Ishikawa (cell line): ENCODE results near the gene AGAP1.

Experiments used
- CEBPB ChIP-seq: IDR thresholded peaks from 2 replicates; pipeline ENCODE4 v1.6.1; 2012
- CREB1 ChIP-seq: IDR thresholded peaks from 2 replicates; pipeline ENCODE4 v1.6.1; 2012; ENCODE audit warnings: low read depth
- EP300 ChIP-seq: IDR thresholded peaks from 2 replicates; pipeline ENCODE4 v1.6.1; 2012; ENCODE audit warnings: borderline replicate concordance
- FOXM1 ChIP-seq: IDR thresholded peaks from 2 replicates; pipeline ENCODE4 v1.6.1; 2012; ENCODE audit warnings: low read depth, borderline replicate concordance
- NFIC ChIP-seq: IDR thresholded peaks from 2 replicates; pipeline ENCODE4 v1.6.1; 2012
- RAD21 ChIP-seq: IDR thresholded peaks from 2 replicates; pipeline ENCODE4 v1.6.1; 2012; ENCODE audit warnings: low read depth
- TAF1 ChIP-seq: IDR thresholded peaks from 2 replicates; pipeline ENCODE4 v1.6.1; 2012; ENCODE audit warnings: low read depth, mild to moderate bottlenecking
- TCF12 ChIP-seq: IDR thresholded peaks from 2 replicates; pipeline ENCODE4 v1.6.1; 2012; ENCODE audit warnings: low read depth
- YY1 ChIP-seq: IDR thresholded peaks from 2 replicates; pipeline ENCODE4 v1.6.1; 2012; ENCODE audit warnings: low read depth
- ZBTB7A ChIP-seq: IDR thresholded peaks from 2 replicates; pipeline ENCODE4 v1.6.1; 2012; ENCODE audit warnings: low read depth
- TF ChIP-seq, protein P1 (sequence below): IDR thresholded peaks from 2 replicates; pipeline ENCODE4 v1.6.1; 2012
- TF ChIP-seq, protein P2 (sequence below): IDR thresholded peaks from 2 replicates; pipeline ENCODE4 v1.6.1; 2012; ENCODE audit warnings: low read depth, mild to moderate bottlenecking
- TF ChIP-seq, protein P3 (sequence below): IDR thresholded peaks from 2 replicates; pipeline ENCODE4 v1.6.1; 2012

DNA sequence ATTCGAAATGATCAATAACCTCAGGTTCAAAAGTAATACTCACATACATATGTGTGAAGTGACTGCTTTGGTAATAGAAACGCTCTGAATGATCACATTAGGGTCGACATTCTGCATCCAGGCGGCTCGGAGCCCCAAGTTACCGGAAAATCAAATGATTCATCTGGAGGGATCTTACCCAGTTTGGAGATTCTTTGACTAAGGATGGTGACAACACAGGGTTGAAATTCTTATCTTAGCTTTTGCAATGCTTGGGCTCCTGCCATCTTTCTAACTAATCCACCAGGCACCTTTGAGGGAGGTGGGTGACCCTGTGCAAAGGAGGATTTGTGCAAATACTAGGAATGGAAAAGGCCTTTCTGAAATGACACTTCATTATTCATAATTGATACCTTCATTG, 663.5 kb downstream of the AGAP1 start:
- TF ChIP-seq, protein P1, sequence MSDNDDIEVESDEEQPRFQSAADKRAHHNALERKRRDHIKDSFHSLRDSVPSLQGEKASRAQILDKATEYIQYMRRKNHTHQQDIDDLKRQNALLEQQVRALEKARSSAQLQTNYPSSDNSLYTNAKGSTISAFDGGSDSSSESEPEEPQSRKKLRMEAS, result no peak
- TF ChIP-seq, protein P2, sequence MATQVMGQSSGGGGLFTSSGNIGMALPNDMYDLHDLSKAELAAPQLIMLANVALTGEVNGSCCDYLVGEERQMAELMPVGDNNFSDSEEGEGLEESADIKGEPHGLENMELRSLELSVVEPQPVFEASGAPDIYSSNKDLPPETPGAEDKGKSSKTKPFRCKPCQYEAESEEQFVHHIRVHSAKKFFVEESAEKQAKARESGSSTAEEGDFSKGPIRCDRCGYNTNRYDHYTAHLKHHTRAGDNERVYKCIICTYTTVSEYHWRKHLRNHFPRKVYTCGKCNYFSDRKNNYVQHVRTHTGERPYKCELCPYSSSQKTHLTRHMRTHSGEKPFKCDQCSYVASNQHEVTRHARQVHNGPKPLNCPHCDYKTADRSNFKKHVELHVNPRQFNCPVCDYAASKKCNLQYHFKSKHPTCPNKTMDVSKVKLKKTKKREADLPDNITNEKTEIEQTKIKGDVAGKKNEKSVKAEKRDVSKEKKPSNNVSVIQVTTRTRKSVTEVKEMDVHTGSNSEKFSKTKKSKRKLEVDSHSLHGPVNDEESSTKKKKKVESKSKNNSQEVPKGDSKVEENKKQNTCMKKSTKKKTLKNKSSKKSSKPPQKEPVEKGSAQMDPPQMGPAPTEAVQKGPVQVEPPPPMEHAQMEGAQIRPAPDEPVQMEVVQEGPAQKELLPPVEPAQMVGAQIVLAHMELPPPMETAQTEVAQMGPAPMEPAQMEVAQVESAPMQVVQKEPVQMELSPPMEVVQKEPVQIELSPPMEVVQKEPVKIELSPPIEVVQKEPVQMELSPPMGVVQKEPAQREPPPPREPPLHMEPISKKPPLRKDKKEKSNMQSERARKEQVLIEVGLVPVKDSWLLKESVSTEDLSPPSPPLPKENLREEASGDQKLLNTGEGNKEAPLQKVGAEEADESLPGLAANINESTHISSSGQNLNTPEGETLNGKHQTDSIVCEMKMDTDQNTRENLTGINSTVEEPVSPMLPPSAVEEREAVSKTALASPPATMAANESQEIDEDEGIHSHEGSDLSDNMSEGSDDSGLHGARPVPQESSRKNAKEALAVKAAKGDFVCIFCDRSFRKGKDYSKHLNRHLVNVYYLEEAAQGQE, result no peak
- no peak for TF ChIP-seq EP300
- no peak for TF ChIP-seq RAD21
- no peak for TF ChIP-seq TAF1
- TF ChIP-seq ZBTB7A, result no peak
- no peak for TF ChIP-seq YY1
- TF ChIP-seq NFIC, result no peak
- no peak for TF ChIP-seq FOXM1
- TF ChIP-seq, protein P3, sequence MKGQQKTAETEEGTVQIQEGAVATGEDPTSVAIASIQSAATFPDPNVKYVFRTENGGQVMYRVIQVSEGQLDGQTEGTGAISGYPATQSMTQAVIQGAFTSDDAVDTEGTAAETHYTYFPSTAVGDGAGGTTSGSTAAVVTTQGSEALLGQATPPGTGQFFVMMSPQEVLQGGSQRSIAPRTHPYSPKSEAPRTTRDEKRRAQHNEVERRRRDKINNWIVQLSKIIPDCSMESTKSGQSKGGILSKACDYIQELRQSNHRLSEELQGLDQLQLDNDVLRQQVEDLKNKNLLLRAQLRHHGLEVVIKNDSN, result no peak
- no peak for TF ChIP-seq CREB1
- TF ChIP-seq CEBPB, result no peak
- no peak for TF ChIP-seq TCF12
